H1 (cell line): ENCODE data around the gene CACNA1D. TPM values are rescaled to one million over a fixed set of nuclear protein-coding genes. Genes with fewer than 3 reads are reported as not detected.

Experiments used
- CTCF ChIA-PET: fragments of 300-600 bp; sonication (Branson Sonifier 250); formaldehyde crosslinking; loops from one replicate; lab custom pipeline; 2021; ENCODE audit not compliant: partially characterized antibody; lab: Charles Lee
- POLR2A ChIA-PET: fragments of 300-600 bp; sonication (Branson Sonifier 250); formaldehyde crosslinking; loops from one replicate; lab custom pipeline; 2021; ENCODE audit warnings: inconsistent platforms; ENCODE audit not compliant: partially characterized antibody; lab: Charles Lee
- DNase-seq, 2 experiments: peaks; one replicate each; pipeline versions ENCODE4 v3.0.0 to v3.0.0-alpha.2; 2010 to 2022; ENCODE audit warnings: low spot score in 2 of 2, low read depth in 1 of 2, mixed read lengths in 1 of 2
- FAIRE-seq: peaks from 2 replicates; lab custom pipeline; 2011; peaks lifted over from hg19 to GRCh38; lab: Jason Lieb, UNC
- H2AFZ ChIP-seq: 2 replicates; pipeline ENCODE4 v1.8.1; 2012; ENCODE audit warnings: low read length, inconsistent platforms
- H2AK5ac ChIP-seq: 2 replicates; pipeline ENCODE4 v1.6.1; 2013; ENCODE audit warnings: low read depth, low read length
- H2BK120ac ChIP-seq: replicated peaks from 2 replicates; pipeline ENCODE3; 2013; ENCODE audit warnings: low read depth, low read length, inconsistent platforms
- H2BK12ac ChIP-seq: 2 replicates; pipeline ENCODE4 v1.6.1; 2013; ENCODE audit warnings: low read depth, low read length
- H2BK15ac ChIP-seq: 2 replicates; pipeline ENCODE4 v1.6.1; 2013; ENCODE audit warnings: low read length
- H2BK20ac ChIP-seq: 2 replicates; pipeline ENCODE4 v1.6.1; 2013; ENCODE audit warnings: low read length
- H2BK5ac ChIP-seq: 2 replicates; pipeline ENCODE4 v1.6.1; 2013; ENCODE audit warnings: low read depth, low read length
- H3K14ac ChIP-seq: 2 replicates; pipeline ENCODE4 v1.6.1; 2013; ENCODE audit warnings: inconsistent platforms; ENCODE audit not compliant: insufficient read length
- H3K18ac ChIP-seq: 2 replicates; pipeline ENCODE4 v1.6.1; 2013; ENCODE audit warnings: low read length; ENCODE audit errors: extremely low read depth
- H3K23ac ChIP-seq: 2 replicates; pipeline ENCODE4 v1.6.1; 2013; ENCODE audit warnings: inconsistent platforms; ENCODE audit not compliant: insufficient read length
- H3K23me2 ChIP-seq: 2 replicates; pipeline ENCODE4 v1.6.1; 2013; ENCODE audit warnings: low read depth, low read length
- H3K27ac ChIP-seq: 2 replicates; pipeline ENCODE4 v1.6.1; 2011; ENCODE audit warnings: low read depth, low read length, inconsistent platforms
- H3K27me3 ChIP-seq, 4 experiments: replicated peaks in 1 of 4; 1 replicate in 1 of 4; 2 replicates in 3 of 4; pipeline versions ENCODE4 v1.6.1 to v1.8.1; 2011 to 2013; ENCODE audit warnings: low read length in 3 of 4, mild to moderate bottlenecking in 3 of 4, inconsistent platforms in 2 of 4, mixed read lengths in 2 of 4, moderate library complexity in 1 of 4; ENCODE audit not compliant: control insufficient read depth in 3 of 4, insufficient read depth in 3 of 4; ENCODE audit errors: extremely low read depth in 1 of 4
- H3K36me3 ChIP-seq, 4 experiments: 2 replicates each; pipeline versions ENCODE4 v1.6.1 to v1.8.1; 2011 to 2013; ENCODE audit warnings: mild to moderate bottlenecking in 4 of 4, low read length in 3 of 4, moderate library complexity in 2 of 4, control low read depth in 1 of 4, inconsistent platforms in 1 of 4; ENCODE audit not compliant: insufficient read depth in 4 of 4, control insufficient read depth in 2 of 4
- H3K4ac ChIP-seq: replicated peaks from 2 replicates; pipeline ENCODE3; 2013; ENCODE audit warnings: low read length, low read depth, mixed read lengths, inconsistent platforms; ENCODE audit not compliant: insufficient read length
- H3K4me1 ChIP-seq, 4 experiments: replicated peaks in 1 of 4; 1 replicate in 1 of 4; 2 replicates in 3 of 4; pipeline versions ENCODE4 v1.6.1 to v1.8.1; 2011 to 2013; ENCODE audit warnings: low read length in 3 of 4, inconsistent platforms in 2 of 4, mixed read lengths in 1 of 4; ENCODE audit not compliant: insufficient read depth in 4 of 4, control insufficient read depth in 3 of 4
- H3K4me2 ChIP-seq, 2 experiments: 2 replicates each; pipeline versions ENCODE4 v1.6.1 to v1.8.1; 2011 to 2013; ENCODE audit warnings: low read depth in 2 of 2, low read length in 2 of 2, control low read depth in 1 of 2, inconsistent platforms in 1 of 2, mild to moderate bottlenecking in 1 of 2; ENCODE audit not compliant: insufficient read depth in 1 of 2
- H3K4me3 ChIP-seq, 4 experiments: fragments of 200-600, 300-600 bp in 1 of 4; sonication (generic), shearing (Covaris generic), sonication (Bioruptor Twin) in 1 of 4; 2 replicates each; pipeline versions ENCODE4 v1.5.1 to v1.8.1; 2011 to 2016; ENCODE audit warnings: low read length in 4 of 4, low read depth in 3 of 4, control low read depth in 2 of 4, inconsistent platforms in 2 of 4, mild to moderate bottlenecking in 2 of 4, mixed read lengths in 1 of 4, moderate library complexity in 1 of 4; ENCODE audit not compliant: insufficient read depth in 2 of 4; ENCODE audit errors: extremely low read depth in 1 of 4
- H3K56ac ChIP-seq: replicated peaks from 2 replicates; pipeline ENCODE3; 2013; ENCODE audit warnings: low read depth, mild to moderate bottlenecking, mixed read lengths, low read length, inconsistent platforms; ENCODE audit not compliant: insufficient read length
- H3K79me1 ChIP-seq: 2 replicates; pipeline ENCODE4 v1.6.1; 2013; ENCODE audit warnings: low read depth, low read length, control low read depth
- H3K79me2 ChIP-seq, 2 experiments: 2 replicates each; pipeline versions ENCODE4 v1.6.1 to v1.8.1; 2012 to 2013; ENCODE audit warnings: low read length in 2 of 2, mild to moderate bottlenecking in 2 of 2, inconsistent platforms in 1 of 2; ENCODE audit not compliant: insufficient read depth in 2 of 2, control insufficient read depth in 1 of 2
- H3K9ac ChIP-seq, 4 experiments: replicated peaks in 1 of 4; 1 replicate in 1 of 4; 2 replicates in 3 of 4; pipeline versions ENCODE4 v1.6.1 to v1.8.1; 2011 to 2013; ENCODE audit warnings: low read depth in 3 of 4, low read length in 3 of 4, control low read depth in 2 of 4, mild to moderate bottlenecking in 2 of 4, moderate library complexity in 2 of 4, inconsistent platforms in 1 of 4; ENCODE audit errors: extremely low read depth in 1 of 4
- H3K9me3 ChIP-seq, 2 experiments: 2 replicates each; pipeline versions ENCODE4 v1.6.1 to v1.8.1; 2012 to 2013; ENCODE audit warnings: mild to moderate bottlenecking in 2 of 2, moderate library complexity in 2 of 2, control low read depth in 1 of 2, inconsistent platforms in 1 of 2, low read depth in 1 of 2, low read length in 1 of 2, mixed read lengths in 1 of 2; ENCODE audit not compliant: insufficient read depth in 2 of 2
- H4K20me1 ChIP-seq, 2 experiments: replicated peaks in 1 of 2; 2 replicates each; pipeline versions ENCODE3 to v1.8.1; 2011 to 2013; ENCODE audit warnings: inconsistent platforms in 2 of 2, low read length in 2 of 2, mild to moderate bottlenecking in 1 of 2; ENCODE audit not compliant: insufficient read depth in 2 of 2, control insufficient read depth in 1 of 2
- H4K5ac ChIP-seq: 2 replicates; pipeline ENCODE4 v1.6.1; 2013; ENCODE audit warnings: low read length, low read depth, mixed read lengths, inconsistent platforms; ENCODE audit not compliant: insufficient read length
- H4K8ac ChIP-seq: 2 replicates; pipeline ENCODE4 v1.8.0; 2013; ENCODE audit warnings: mild to moderate bottlenecking, moderate library complexity, low read length, inconsistent platforms; ENCODE audit not compliant: insufficient read depth; ENCODE audit errors: extremely low read depth
- H4K91ac ChIP-seq: replicated peaks from 2 replicates; pipeline ENCODE3; 2013; ENCODE audit warnings: low read length, mixed read lengths, inconsistent platforms; ENCODE audit not compliant: insufficient read length
- WGBS, 2 experiments: shearing (Covaris generic) in 1 of 2; methylation state at CpG; one replicate each; pipeline versions ENCODE4 v1.1.6 to v1.1.7; 2013 to 2015; ENCODE audit warnings: low lambda C conversion rate in 2 of 2, mixed read lengths in 2 of 2, inconsistent platforms in 1 of 2, low coverage in 1 of 2, missing lambda C conversion rate in 1 of 2; ENCODE audit not compliant: insufficient replicate concordance in 2 of 2, insufficient coverage in 1 of 2, insufficient read length in 1 of 2; ENCODE audit errors: extremely low coverage in 1 of 2, missing lambda C conversion rate in 1 of 2; 5-methylcytosine and 5-hydroxymethylcytosine counted together
- polyA plus RNA-seq, 7 experiments: library from polyadenylated mRNA; depleted of rRNA in 3 of 7; stranded (reverse) in 5 of 7; unstranded in 2 of 7; fragments of >200 nt in 5 of 7; fragments of 200-250 nt in 2 of 7; gene quantifications; 1 replicate in 5 of 7; 2 replicates in 1 of 7; 4 replicates in 1 of 7; pipeline versions ENCODE4 v1.2.1 to v1.2.3, GENCODE V29; 2011 to 2013; ENCODE audit warnings: missing spikeins in 2 of 7, mixed read lengths in 2 of 7
- total RNA-seq: library from RNA; stranded (reverse); fragmentation: NEBNext Ultra II Directional; extraction: Animal tissue kit (Norgen Biotek cat#: 25700); gene quantifications from 2 replicates; pipeline ENCODE4 v1.2.1, GENCODE V29; 2021
- TF ChIP-seq, protein P1 (sequence below), 3 experiments: IDR thresholded peaks; 1 replicate in 2 of 3; 2 replicates in 1 of 3; pipeline versions ENCODE4 v1.5.1 to v1.6.1; 2011; ENCODE audit warnings: low read length in 3 of 3, mild to moderate bottlenecking in 3 of 3, inconsistent platforms in 2 of 3, low read depth in 1 of 3, moderate library complexity in 1 of 3; ENCODE audit not compliant: insufficient read depth in 1 of 3; ENCODE audit errors: control extremely low read depth in 1 of 3

Gene CACNA1D
- total and polyA plus RNA-seq, 2 of the 8 experiments (the other 6 are each of a cell fraction or from before 2014, with no cell fraction given): 2.0 to 2.9 TPM

DNA sequence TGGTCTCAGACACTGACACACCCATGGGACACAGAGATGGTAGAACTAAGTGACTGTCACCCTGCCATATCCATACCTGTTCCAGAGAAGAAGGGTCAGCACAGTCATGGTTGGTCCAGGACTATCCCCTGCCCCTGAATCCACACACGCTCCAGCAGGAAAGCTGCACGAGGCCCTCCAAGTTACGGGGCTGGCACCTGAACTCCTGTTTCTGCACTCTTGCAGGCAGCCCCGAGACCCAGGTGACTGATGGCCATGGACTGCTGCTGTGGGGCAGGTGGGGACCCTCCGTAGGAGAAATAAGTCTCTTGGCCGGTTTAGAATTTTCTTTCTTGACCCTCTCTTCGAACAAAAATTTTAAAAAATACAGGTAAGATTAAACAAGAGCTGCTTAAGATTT lies 321.2 kb downstream of the CACNA1D start:
- no peaks in the 10 kb centered on the region for H3K27me3 ChIP-seq

More for the DNA sequence above, 321.2 kb downstream of the CACNA1D start:
- Histone ChIP-seq H3K4ac (no peak overlapping the region), H2BK12ac (no peak overlapping the region), H3K4me3 (no peak overlapping the region), H4K20me1 (peaks cover 0 to 4% of the 10 kb centered on the region in 2 experiments), H2BK20ac (no peak overlapping the region), H3K23me2 (no peaks in the 10 kb centered on the region), H3K9me3 (no peaks in the 10 kb centered on the region), H4K91ac (no peak overlapping the region), H2BK5ac (no peak overlapping the region), H3K18ac (no peak overlapping the region), H3K9ac (no peak overlapping the region), H3K23ac (no peak overlapping the region), H3K14ac (no peak overlapping the region), H3K27ac (no peak overlapping the region), H2AK5ac (no peak overlapping the region), H3K4me2 (no peak overlapping the region), H2BK120ac (no peak overlapping the region), H3K36me3 (peaks cover 6 to 15% (median 14%) of the 10 kb centered on the region in 4 experiments; a peak in 6 of 8 replicates), H2BK15ac (no peak overlapping the region), H2AFZ (no peak overlapping the region), H4K5ac (no peak overlapping the region), H4K8ac (no peak overlapping the region), H3K4me1 (no peaks in the 10 kb centered on the region; a peak in 1 of 7 replicates), H3K79me1 (no peaks in the 10 kb centered on the region), H3K56ac (no peak overlapping the region), H3K79me2 (no peaks in the 10 kb centered on the region)
- FAIRE-seq: no peak
- TF ChIP-seq, protein P1, sequence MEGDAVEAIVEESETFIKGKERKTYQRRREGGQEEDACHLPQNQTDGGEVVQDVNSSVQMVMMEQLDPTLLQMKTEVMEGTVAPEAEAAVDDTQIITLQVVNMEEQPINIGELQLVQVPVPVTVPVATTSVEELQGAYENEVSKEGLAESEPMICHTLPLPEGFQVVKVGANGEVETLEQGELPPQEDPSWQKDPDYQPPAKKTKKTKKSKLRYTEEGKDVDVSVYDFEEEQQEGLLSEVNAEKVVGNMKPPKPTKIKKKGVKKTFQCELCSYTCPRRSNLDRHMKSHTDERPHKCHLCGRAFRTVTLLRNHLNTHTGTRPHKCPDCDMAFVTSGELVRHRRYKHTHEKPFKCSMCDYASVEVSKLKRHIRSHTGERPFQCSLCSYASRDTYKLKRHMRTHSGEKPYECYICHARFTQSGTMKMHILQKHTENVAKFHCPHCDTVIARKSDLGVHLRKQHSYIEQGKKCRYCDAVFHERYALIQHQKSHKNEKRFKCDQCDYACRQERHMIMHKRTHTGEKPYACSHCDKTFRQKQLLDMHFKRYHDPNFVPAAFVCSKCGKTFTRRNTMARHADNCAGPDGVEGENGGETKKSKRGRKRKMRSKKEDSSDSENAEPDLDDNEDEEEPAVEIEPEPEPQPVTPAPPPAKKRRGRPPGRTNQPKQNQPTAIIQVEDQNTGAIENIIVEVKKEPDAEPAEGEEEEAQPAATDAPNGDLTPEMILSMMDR (IDR thresholded peaks at IDR 0.05; ENCODE audit: control extremely low read depth in 1 of 3, insufficient read depth in 1 of 3, low read depth in 1 of 3, low read length in 3 of 3): no peak
- WGBS, 2 experiments: 95% methylated on average over 7 of the region's 7 CpGs; no CpG with 5 or more reads in 1 of the 2 experiments
- no peak for DNase-seq
- ChIA-PET CTCF (interaction anchor here (0.8 to 1.4 kb wide), 3 partner anchors 9 to 202 kb away, joined by 3 to 4 read pairs (median 3); no protein-coding TSS in a partner anchor), POLR2A (no interaction called here)
